ENCODE results near the gene PLCL1. TPM values are rescaled to one million over a fixed set of nuclear protein-coding genes. Genes with fewer than 3 reads are reported as not detected.

The PLCL1 gene
- total RNA-seq, 4 donors from 2014 or later, result 1.0 to 3.7 (median 2.6) TPM

DNA sequence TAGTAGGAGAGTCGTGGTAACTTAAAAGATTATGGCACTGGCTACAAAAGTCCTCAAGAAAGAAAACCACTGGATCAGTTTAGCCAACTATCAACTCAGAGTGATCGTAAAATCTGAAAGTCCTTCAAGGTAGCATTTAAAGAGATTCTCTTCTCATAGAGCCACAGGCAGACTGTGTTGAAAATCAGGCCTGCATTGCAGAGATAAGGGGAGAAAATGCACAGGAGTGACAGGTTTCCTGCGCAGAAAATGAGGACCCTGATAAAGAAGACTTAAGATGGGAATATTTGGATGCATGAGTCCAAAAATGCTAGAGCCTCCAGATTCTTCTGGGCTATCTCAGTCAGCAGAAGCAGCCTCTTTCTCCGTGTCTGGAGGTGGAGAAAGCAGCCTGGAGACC is 360.9 kb downstream of the PLCL1 start:
- WGBS, 2 donors, result 94 to 99% methylated on average over 4 of the region's 4 CpGs
- intact Hi-C loops (cut with DNase I; ENCODE audit: low total_unique reads), result no loop called here
- no peak overlapping the region for H3K4me3 ChIP-seq (ENCODE audit: low read depth, poor library complexity, severe bottlenecking)
- TF ChIP-seq, protein P1, sequence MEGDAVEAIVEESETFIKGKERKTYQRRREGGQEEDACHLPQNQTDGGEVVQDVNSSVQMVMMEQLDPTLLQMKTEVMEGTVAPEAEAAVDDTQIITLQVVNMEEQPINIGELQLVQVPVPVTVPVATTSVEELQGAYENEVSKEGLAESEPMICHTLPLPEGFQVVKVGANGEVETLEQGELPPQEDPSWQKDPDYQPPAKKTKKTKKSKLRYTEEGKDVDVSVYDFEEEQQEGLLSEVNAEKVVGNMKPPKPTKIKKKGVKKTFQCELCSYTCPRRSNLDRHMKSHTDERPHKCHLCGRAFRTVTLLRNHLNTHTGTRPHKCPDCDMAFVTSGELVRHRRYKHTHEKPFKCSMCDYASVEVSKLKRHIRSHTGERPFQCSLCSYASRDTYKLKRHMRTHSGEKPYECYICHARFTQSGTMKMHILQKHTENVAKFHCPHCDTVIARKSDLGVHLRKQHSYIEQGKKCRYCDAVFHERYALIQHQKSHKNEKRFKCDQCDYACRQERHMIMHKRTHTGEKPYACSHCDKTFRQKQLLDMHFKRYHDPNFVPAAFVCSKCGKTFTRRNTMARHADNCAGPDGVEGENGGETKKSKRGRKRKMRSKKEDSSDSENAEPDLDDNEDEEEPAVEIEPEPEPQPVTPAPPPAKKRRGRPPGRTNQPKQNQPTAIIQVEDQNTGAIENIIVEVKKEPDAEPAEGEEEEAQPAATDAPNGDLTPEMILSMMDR (IDR thresholded peaks at IDR 0.05), result no peak
- no peak for TF ChIP-seq POLR2A (IDR thresholded peaks at IDR 0.05)
- no peak for DNase-seq (ENCODE audit: low spot score in 2 of 2)

DNA sequence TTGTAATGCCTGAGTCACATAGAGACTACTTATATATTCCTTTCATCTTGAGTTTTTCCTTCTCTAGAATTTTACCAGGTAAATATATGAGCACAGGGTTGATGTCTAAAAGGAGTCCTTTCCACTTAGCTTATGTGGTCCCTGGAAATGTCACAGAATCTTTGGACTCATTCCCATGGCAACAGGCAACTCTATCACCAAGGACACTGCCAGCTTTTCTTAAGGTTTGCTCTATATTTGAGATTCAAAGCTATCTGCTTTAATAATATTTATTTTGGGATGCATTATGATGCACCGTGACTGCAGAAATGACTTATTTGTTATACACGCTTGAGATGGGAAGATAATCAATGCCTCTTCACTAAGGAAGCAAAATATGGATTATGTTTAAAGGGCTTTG is 363.0 kb downstream of the PLCL1 start:
- TF ChIP-seq, protein P1 (IDR thresholded peaks at IDR 0.05), result no peak
- no peak for TF ChIP-seq POLR2A (IDR thresholded peaks at IDR 0.05)
- WGBS, 2 donors, result 86 to 90% methylated on average over 2 of the region's 2 CpGs
- no peak for DNase-seq (ENCODE audit: low spot score in 2 of 2)
- intact Hi-C loops (cut with DNase I; ENCODE audit: low total_unique reads), result no loop called here
- H3K4me3 ChIP-seq (ENCODE audit: low read depth, poor library complexity, severe bottlenecking), result no peak overlapping the region

DNA sequence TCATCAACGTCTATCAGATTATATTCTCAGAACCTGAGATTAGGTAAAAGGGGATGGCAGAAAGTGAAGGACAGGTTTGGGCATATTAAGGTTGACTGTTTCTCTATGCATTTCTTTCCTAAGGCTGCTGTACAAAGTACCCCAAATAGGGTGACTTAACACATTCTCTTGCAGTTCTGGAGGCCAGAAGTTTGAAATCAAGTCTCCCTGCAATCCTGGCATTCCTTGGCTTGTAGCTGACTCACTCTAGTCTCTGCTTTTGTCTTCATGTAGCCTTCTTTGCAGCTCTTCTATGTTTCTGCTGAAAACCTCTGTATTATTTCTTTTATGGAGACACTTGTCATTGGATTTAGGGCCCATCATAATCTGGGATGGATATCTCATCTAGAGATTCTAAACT is 364.3 kb downstream of the PLCL1 start:
- H3K4me3 ChIP-seq (ENCODE audit: low read depth, poor library complexity, severe bottlenecking), result no peak overlapping the region
- no peak for DNase-seq (ENCODE audit: low spot score in 2 of 2)
- TF ChIP-seq POLR2A (IDR thresholded peaks at IDR 0.05), result no peak
- TF ChIP-seq, protein P1 (IDR thresholded peaks at IDR 0.05), result no peak
- 80 to 93% methylated on average over 1 of the region's 1 CpG for WGBS, 2 donors
- intact Hi-C loops (cut with DNase I; ENCODE audit: low total_unique reads), result no loop called here

DNA sequence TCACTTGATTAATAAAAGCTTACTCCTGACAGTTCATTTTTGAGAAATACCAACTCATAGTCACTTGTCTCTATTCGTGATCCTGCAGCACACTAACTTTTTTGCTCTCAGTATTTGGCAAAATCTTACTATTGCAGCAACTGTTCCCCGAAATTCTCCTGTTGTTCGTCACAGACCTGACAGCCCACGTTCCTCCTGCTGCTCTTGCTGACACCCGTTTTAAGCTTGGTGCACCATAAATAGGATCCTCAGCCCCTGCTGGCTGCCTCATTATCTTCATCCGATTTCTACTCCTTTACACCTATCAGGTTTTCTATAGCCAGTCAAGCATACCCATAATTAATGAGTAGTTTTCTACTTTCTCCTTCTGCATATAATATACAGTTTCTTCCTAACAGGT is 368.8 kb downstream of the PLCL1 start:
- intact Hi-C loops (cut with DNase I; ENCODE audit: low total_unique reads), result no loop called here
- no peak overlapping the region for H3K4me3 ChIP-seq (ENCODE audit: low read depth, poor library complexity, severe bottlenecking)
- DNase-seq (ENCODE audit: low spot score in 2 of 2), result no peak
- no peak for TF ChIP-seq POLR2A (IDR thresholded peaks at IDR 0.05)
- TF ChIP-seq, protein P1 (IDR thresholded peaks at IDR 0.05), result no peak
- 43 to 47% methylated on average over 6 of the region's 6 CpGs for WGBS, 2 donors

DNA sequence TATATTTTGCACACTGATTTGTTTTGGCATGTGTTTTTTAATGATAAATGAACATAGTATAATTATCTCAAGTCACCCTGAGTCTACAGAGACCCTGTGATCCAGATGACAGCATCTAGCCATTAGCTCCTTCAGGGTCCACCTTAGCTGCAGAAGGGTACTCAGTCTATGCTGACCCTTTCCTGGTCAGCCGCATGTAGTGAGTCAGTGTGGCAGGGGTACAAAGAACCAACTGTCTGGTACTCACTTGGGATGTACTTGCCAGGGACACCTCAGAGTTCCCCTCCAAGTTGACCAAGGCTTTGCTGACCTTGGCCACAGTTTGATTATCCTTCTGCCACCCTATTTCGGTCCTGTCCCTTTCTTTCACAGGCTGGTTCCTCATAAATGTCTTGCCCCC is 369.5 kb downstream of the PLCL1 start:
- no peak overlapping the region for H3K4me3 ChIP-seq (ENCODE audit: low read depth, poor library complexity, severe bottlenecking)
- DNase-seq (ENCODE audit: low spot score in 2 of 2), result no peak
- no peak for TF ChIP-seq POLR2A (IDR thresholded peaks at IDR 0.05)
- TF ChIP-seq, protein P1 (IDR thresholded peaks at IDR 0.05), result no peak
- intact Hi-C loops (cut with DNase I; ENCODE audit: low total_unique reads), result no loop called here
- WGBS, 2 donors, result 82 to 93% methylated on average over 2 of the region's 2 CpGs

DNA sequence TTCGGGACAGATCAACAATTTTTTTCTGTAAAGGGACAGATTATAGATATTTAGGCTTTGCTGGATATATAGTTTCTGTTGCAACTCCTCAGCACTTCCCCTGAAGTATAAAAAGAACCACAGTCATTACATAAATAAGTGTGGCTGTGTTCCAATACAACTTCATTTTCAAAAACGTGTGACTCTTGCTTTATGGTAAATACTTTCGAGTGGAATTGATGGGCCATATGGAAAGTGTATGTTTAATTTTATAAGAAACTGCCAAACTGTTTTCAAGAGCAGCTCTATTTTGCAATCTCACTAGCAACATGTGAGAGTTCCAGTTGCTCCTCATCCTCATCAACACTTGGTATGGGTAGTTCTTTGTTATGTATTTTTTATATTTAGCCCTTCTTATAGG is 370.9 kb downstream of the PLCL1 start:
- DNase-seq (ENCODE audit: low spot score in 2 of 2), result no peak
- TF ChIP-seq, protein P1 (IDR thresholded peaks at IDR 0.05), result no peak
- no peak for TF ChIP-seq POLR2A (IDR thresholded peaks at IDR 0.05)
- H3K4me3 ChIP-seq (ENCODE audit: low read depth, poor library complexity, severe bottlenecking), result no peak overlapping the region
- 64 to 68% methylated on average over 3 of the region's 3 CpGs for WGBS, 2 donors
- intact Hi-C loops (cut with DNase I; ENCODE audit: low total_unique reads), result no loop called here

Measured in lower leg skin (tissue), 4 donors.